Lower leg skin (tissue), 3 donors: ENCODE measurements around the gene KRABD2.

Experiments
- POLR2A ChIP-seq, 2 donors: fragments of 450-650 bp; IDR thresholded peaks; one replicate each; pipeline ENCODE4 v1.6.1; 2016 to 2017; ENCODE audit warnings: antibody characterized with exemption in 2 of 2, mild to moderate bottlenecking in 1 of 2, moderate library complexity in 1 of 2
- TF ChIP-seq, protein P1 (sequence below), 3 donors: fragments of 450-650 bp; IDR thresholded peaks; one replicate each; pipeline ENCODE4 v1.5.1; 2016; ENCODE audit warnings: antibody characterized with exemption in 3 of 3, mild to moderate bottlenecking in 3 of 3, moderate library complexity in 2 of 3

DNA sequence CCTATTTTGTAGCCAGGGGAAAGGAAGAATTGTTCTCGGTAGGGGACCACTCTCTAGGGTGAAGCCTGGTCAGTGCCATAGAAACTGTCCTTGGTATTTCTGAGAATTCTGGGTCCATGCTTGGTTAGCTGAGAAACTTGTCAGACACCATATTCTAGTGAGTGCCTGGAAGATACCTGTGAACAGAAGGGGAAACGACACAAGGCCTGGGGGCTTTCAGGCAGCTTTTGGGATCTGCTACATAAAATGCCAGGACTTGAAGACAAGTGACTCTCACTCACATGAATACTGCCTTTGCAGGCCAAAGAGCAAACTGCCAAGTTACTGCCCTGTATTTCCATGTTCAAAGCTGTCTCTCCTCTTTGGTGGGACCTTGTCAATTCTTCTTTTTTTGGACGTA lies 18.6 kb downstream of the KRABD2 start:
- TF ChIP-seq POLR2A (IDR thresholded peaks at IDR 0.05), result no peak
- TF ChIP-seq, protein P1, sequence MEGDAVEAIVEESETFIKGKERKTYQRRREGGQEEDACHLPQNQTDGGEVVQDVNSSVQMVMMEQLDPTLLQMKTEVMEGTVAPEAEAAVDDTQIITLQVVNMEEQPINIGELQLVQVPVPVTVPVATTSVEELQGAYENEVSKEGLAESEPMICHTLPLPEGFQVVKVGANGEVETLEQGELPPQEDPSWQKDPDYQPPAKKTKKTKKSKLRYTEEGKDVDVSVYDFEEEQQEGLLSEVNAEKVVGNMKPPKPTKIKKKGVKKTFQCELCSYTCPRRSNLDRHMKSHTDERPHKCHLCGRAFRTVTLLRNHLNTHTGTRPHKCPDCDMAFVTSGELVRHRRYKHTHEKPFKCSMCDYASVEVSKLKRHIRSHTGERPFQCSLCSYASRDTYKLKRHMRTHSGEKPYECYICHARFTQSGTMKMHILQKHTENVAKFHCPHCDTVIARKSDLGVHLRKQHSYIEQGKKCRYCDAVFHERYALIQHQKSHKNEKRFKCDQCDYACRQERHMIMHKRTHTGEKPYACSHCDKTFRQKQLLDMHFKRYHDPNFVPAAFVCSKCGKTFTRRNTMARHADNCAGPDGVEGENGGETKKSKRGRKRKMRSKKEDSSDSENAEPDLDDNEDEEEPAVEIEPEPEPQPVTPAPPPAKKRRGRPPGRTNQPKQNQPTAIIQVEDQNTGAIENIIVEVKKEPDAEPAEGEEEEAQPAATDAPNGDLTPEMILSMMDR (IDR thresholded peaks at IDR 0.05), result no peak
